Mucosa of rectum (tissue), 2 donors: Measurements from ENCODE around the gene R3HDM1.
"Not testable (repeated sequence)": the region's sequence is repeated elsewhere in the genome, so short reads cannot be mapped to it uniquely, and the experiment has no call there.

Experiments used
- H3K27ac ChIP-seq, 2 donors: one replicate each; pipeline ENCODE4 v1.7.0; 2013; ENCODE audit warnings: inconsistent platforms in 2 of 2, low read depth in 2 of 2, low read length in 2 of 2
- H3K27me3 ChIP-seq, 2 donors: one replicate each; pipeline ENCODE4 v1.7.0; 2013; ENCODE audit warnings: low read length in 2 of 2; ENCODE audit not compliant: control insufficient read depth in 2 of 2, insufficient read depth in 2 of 2
- H3K36me3 ChIP-seq, 2 donors: one replicate each; pipeline ENCODE4 v1.7.0; 2013; ENCODE audit warnings: low read length in 2 of 2; ENCODE audit not compliant: control insufficient read depth in 2 of 2, insufficient read depth in 2 of 2
- H3K4me1 ChIP-seq, 2 donors: one replicate each; pipeline ENCODE4 v1.7.0; 2013; ENCODE audit warnings: low read length in 2 of 2, mild to moderate bottlenecking in 1 of 2; ENCODE audit not compliant: control insufficient read depth in 2 of 2, insufficient read depth in 2 of 2
- H3K4me3 ChIP-seq, 2 donors: one replicate each; pipeline ENCODE4 v1.7.0; 2013; ENCODE audit warnings: low read length in 2 of 2
- H3K9ac ChIP-seq, 2 donors: one replicate each; pipeline ENCODE4 v1.7.0; 2013; ENCODE audit warnings: low read length in 2 of 2, low read depth in 1 of 2, mild to moderate bottlenecking in 1 of 2
- H3K9me3 ChIP-seq, 2 donors: one replicate each; pipeline ENCODE4 v1.7.0; 2013; ENCODE audit warnings: low read length in 2 of 2; ENCODE audit not compliant: control insufficient read depth in 2 of 2
- donor health status: healthy.
- donor health status: Normal muscosa, but diverticular disease.

The R3HDM1 gene

GRCh38 chr2:135528006-135528405, 3.3 kb upstream of the R3HDM1 start:
- Histone ChIP-seq H3K4me3 (no peak overlapping the region), H3K27ac (no peak overlapping the region), H3K9ac (no peak overlapping the region), H3K27me3 (no peaks in the 10 kb centered on the region), H3K36me3 (no peaks in the 10 kb centered on the region), H3K4me1 (peaks cover 7 to 11% of the 10 kb centered on the region in 2 donors), H3K9me3 (no peaks in the 10 kb centered on the region)

GRCh38 chr2:135530313-135531230, 712 bp upstream of the R3HDM1 start, which contains the start of gene ZRANB3:
ZRANB3 (minus strand) TSS chr2:135531218.
- H3K9me3 ChIP-seq: no peaks in the 10 kb centered on the region
- no peaks in the 10 kb centered on the region for H3K27me3 ChIP-seq
- H3K36me3 ChIP-seq: no peaks in the 10 kb centered on the region
- H3K4me3 ChIP-seq: peak within 1 kb of the TSS; percentile 87 to 92
- peak within 1 kb of the TSS; percentile 76 to 78 for H3K9ac ChIP-seq
- H3K27ac ChIP-seq: peak within 1 kb of the TSS; percentile 91 to 95
- H3K4me1 ChIP-seq: peaks cover 9 to 11% of the 10 kb centered on the region in 2 donors

DNA sequence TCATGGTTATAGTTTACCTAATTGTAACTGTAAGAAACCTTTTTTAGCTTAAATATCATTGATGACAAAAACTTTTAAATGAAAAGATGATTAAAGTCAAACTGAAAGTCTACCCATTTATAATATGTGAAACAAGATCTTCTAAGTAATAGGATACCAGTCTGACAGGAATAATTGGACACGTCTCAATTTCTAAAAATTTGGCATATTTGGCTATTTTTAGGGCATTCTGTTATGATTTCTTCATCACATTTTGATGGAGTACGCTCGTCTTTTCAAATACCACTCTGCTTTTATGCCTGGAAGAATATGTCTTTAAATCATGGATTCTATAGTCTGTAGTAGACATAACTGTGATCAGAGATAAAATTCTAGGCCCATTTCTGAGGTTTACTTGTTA, 1.3 kb downstream of the R3HDM1 start:
- Histone ChIP-seq H3K9me3 (no peaks in the 10 kb centered on the region), H3K27ac (no peak overlapping the region), H3K4me1 (peaks cover 9 to 11% of the 10 kb centered on the region in 2 donors), H3K9ac (no peak overlapping the region), H3K36me3 (no peaks in the 10 kb centered on the region), H3K4me3 (peak overlapping the region in 1 of 2 donors; percentile 87), H3K27me3 (no peaks in the 10 kb centered on the region)

DNA sequence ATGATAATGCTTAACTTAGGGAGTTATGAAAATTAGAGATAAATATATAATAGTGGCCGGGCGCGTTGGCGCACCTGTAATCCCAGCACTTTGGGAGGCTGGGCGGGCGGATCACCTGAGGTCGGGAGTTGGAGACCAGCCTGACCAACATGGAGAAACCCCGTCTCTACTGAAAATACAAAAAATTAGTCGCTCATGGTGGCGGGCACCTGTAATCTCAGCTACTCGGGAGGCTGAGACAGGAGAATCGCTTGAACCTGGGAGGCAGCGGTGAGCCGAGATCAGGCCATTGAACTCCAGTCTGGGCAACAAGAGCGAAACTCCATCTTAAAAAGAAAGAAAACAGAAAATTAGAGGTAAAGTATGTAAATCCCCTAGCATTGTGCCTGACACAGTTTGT, 2.3 kb downstream of the R3HDM1 start:
- not testable (repeated sequence) for H3K36me3 ChIP-seq, H3K9ac ChIP-seq, H3K27ac ChIP-seq, H3K27me3 ChIP-seq, H3K9me3 ChIP-seq, H3K4me3 ChIP-seq
- peaks cover 9 to 11% of the 10 kb centered on the region in 2 donors for H3K4me1 ChIP-seq

GRCh38 chr2:135546436-135546835, 15.2 kb downstream of the R3HDM1 start:
- Histone ChIP-seq H3K27me3 (no peaks in the 10 kb centered on the region), H3K9ac (no peak overlapping the region), H3K27ac (no peak overlapping the region), H3K36me3 (no peaks in the 10 kb centered on the region), H3K4me3 (no peak overlapping the region), H3K9me3 (no peaks in the 10 kb centered on the region), H3K4me1 (no peaks in the 10 kb centered on the region)

DNA sequence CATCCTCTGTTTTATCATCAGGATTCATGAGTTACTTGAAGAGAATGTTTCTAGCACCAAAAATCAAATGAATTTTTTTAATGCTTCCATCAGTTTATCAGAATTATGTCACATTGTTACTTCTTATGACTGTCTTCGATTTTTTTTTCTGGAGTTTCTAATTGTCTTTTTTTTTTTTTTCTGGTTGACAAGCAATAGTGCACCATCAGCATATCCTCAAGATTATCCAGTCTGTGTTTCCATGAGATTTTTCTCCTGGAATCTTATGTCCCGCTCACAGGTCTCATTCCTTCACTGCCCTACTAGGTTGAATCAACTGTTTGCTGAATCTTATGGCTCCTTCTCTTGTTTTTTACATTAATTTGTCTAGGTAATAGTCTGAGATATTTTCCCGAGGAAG, 16.0 kb downstream of the R3HDM1 start:
- Histone ChIP-seq H3K27ac (no peak overlapping the region), H3K36me3 (no peaks in the 10 kb centered on the region), H3K9ac (no peak overlapping the region), H3K4me1 (no peaks in the 10 kb centered on the region), H3K27me3 (no peaks in the 10 kb centered on the region), H3K4me3 (no peak overlapping the region), H3K9me3 (no peaks in the 10 kb centered on the region)

DNA sequence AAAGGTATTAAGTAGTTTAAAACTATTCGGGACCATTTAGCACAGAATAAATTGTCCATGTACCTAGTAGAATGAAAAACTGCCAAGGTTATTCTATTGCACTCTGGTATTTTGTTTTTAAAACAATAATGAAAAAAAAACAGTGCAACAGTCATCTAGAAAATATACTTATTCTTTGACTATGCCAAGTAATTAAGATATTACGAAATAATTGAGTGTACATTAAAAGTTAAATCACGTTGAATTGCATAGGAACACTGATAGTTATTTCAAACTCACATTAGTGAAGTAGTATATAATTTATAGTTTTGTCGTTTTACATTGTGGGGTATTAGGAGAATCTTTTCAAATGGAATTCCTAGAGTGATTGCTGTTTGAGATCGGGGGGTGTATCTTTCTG, 20.1 kb downstream of the R3HDM1 start:
- Histone ChIP-seq H3K27me3 (no peaks in the 10 kb centered on the region), H3K4me3 (no peak overlapping the region), H3K36me3 (no peaks in the 10 kb centered on the region), H3K9me3 (no peaks in the 10 kb centered on the region), H3K27ac (no peak overlapping the region), H3K4me1 (no peaks in the 10 kb centered on the region), H3K9ac (no peak overlapping the region)

GRCh38 chr2:135552887-135553286, 21.6 kb downstream of the R3HDM1 start:
- no peaks in the 10 kb centered on the region for H3K27me3 ChIP-seq
- H3K27ac ChIP-seq: no peak overlapping the region
- H3K9me3 ChIP-seq: no peaks in the 10 kb centered on the region
- no peak overlapping the region for H3K4me3 ChIP-seq
- H3K4me1 ChIP-seq: no peaks in the 10 kb centered on the region
- H3K36me3 ChIP-seq: no peaks in the 10 kb centered on the region
- H3K9ac ChIP-seq: no peak overlapping the region

GRCh38 chr2:135555311-135555710, 24.0 kb downstream of the R3HDM1 start:
- Histone ChIP-seq H3K4me1 (no peaks in the 10 kb centered on the region), H3K27me3 (no peaks in the 10 kb centered on the region), H3K9me3 (no peaks in the 10 kb centered on the region), H3K27ac (no peak overlapping the region), H3K36me3 (no peaks in the 10 kb centered on the region), H3K4me3 (no peak overlapping the region), H3K9ac (no peak overlapping the region)

DNA sequence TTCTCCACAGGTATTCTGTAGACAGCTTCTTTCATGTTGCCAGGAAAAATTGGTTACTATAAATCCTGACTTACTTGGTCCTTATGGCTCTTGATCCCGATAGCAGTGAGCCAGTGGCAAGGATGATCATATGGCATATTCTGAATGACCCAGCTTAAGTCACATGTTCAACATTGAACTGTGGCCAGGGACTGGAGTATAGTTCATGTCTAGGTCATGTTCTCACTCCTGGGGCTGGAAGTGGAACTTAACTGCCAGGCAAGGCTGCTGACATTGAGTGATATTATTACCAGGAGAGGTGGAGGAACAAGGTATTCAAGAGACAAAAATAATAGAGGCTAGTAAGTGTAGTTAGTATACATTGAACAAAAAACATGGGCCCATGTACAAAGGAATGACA, 26.2 kb downstream of the R3HDM1 start:
- no peaks in the 10 kb centered on the region for H3K27me3 ChIP-seq
- H3K27ac ChIP-seq: no peak overlapping the region
- no peak overlapping the region for H3K9ac ChIP-seq
- H3K36me3 ChIP-seq: peaks cover 0 to 2% of the 10 kb centered on the region in 2 donors
- H3K9me3 ChIP-seq: no peaks in the 10 kb centered on the region
- H3K4me3 ChIP-seq: no peak overlapping the region
- no peaks in the 10 kb centered on the region for H3K4me1 ChIP-seq
